Embryonic facial prominence (tissue), 1 donor: Measurements from ENCODE around the gene CTF1.
A peak's percentile ranks its signal among the peaks of the same experiment; 100 is the strongest.
"Not testable (repeated sequence)": the region's sequence is repeated elsewhere in the genome, so short reads cannot be mapped to it uniquely, and the experiment has no call there.

Experiments used
- DNase-seq: peaks from one replicate; pipeline ENCODE4 v3.0.0-alpha.2; 2016; ENCODE audit errors: extremely low spot score

The CTF1 gene, protein sequence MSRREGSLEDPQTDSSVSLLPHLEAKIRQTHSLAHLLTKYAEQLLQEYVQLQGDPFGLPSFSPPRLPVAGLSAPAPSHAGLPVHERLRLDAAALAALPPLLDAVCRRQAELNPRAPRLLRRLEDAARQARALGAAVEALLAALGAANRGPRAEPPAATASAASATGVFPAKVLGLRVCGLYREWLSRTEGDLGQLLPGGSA

DNA sequence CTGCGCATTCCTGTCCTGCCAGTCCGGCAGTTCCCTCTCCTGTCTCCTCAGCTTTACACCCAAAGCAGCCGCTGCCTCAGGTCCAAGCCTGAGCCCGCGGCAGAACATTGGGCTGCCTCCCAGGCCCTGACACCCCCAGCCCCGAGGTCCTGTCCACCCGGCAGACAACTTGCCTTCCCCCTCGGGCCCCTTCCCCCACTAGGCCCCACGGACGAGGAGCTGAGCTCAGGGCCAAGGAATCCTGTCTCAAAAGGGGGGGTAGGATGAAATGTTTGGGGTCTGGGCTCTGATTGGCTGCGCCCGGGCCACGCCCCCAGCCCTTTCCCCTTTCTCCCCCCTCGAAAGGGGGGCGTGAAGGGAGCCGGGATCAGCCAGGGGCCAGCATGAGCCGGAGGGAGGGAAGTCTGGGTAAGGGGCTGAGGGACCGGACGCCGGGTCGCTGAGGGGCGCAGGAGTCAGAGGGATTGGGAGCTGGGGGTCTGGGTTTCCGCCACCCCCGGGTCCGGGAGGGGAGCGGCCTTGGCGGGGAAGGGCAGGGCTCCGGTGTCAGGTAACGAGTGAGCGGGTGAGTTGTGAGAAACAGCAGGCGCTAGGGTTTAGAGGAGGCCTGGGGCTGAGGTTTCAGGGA is at the start of gene CTF1:
TSS of gene CTF1 (plus strand) at position 354 of the 628 bp plus-strand sequence. CDS start at position 384, 30 bp downstream.
- DNase-seq = peak; percentile 79

- DNase-seq = no peak
Measured at GRCh38 chr16:30846649-30847402, 49.6 kb upstream of the CTF1 start.

GRCh38 chr16:30850246-30850645 is 46.2 kb upstream of the CTF1 start:
- no peak for DNase-seq

- DNase-seq = no peak
Measured at GRCh38 chr16:30853758-30854157, 42.7 kb upstream of the CTF1 start.

GRCh38 chr16:30858111-30858495 is 38.3 kb upstream of the CTF1 start:
- no peak for DNase-seq

DNA sequence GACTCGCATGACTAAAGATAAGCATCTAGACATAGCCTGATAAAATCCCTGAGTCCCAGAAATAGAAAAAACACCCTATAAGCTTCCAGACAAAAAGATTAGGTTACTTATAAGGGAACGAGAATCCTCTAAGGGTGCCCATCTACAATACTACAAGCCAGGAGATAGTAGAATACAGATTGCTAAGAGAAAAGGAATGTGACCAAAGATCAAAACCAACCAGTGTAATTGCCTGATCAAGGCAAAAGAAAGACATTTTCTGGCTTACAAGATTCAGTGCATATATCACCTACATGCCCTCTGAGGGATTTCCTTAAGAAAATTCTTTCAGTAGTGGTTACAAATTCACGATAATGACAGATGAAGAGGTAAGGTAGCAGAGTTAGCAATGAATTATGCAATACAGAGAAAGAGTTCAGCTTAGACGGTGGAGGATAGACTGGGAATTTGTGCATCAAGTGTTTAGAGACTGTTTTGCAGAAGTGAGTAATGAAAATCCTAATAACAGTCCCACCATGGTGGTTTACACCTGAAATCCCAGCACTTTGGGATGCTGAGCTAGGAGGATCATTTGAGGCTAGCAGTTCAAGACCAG is 37.5 kb upstream of the CTF1 start:
- no peak for DNase-seq

DNA sequence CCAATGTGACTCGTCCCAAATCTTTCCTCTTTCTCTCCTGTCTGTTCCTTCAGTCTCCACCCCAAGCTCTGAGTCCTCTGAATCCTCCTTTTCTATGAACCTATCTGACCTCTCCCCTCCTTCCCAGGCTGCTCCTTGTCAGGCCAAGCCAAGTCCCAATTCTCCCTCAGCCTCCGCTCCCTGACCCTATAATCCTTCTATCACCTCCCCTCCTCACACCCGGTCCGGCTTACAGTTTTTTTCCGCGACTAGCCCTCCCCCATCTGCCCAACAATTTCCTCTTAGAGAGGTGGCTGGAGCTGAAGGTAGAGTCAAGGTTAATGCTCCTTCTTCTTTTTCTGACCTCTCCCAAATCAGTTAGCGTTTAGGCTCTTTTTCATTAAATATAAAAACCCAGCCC is 35.7 kb upstream of the CTF1 start:
- DNase-seq = not testable (repeated sequence)

DNA sequence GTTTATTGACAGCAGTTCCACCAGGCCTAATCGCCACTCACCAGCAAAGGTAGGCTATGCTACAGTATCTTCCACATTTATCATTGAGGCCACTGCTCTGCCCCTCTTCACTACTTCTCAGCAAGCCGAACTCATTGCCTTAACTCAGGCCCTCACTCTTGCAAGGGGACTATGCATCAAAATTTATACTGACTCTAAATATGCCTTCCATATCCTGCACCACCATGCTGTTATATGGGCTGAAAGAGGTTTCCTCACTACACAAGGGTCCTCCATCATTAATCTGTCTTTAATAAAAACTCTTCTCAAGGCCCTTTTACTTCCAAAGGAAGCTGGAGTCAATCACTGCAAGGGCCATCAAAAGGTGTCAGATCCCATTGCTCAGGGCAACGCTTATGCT is 33.2 kb upstream of the CTF1 start:
- not testable (repeated sequence) for DNase-seq

- no peak for DNase-seq
Measured at GRCh38 chr16:30866031-30866430, 30.4 kb upstream of the CTF1 start.

- no peak for DNase-seq
Measured at GRCh38 chr16:30867747-30868146, 28.7 kb upstream of the CTF1 start.

GRCh38 chr16:30870904-30871303 is 25.5 kb upstream of the CTF1 start:
- DNase-seq = no peak

- DNase-seq = no peak
Measured at GRCh38 chr16:30874244-30874820, 22.1 kb upstream of the CTF1 start.

DNA sequence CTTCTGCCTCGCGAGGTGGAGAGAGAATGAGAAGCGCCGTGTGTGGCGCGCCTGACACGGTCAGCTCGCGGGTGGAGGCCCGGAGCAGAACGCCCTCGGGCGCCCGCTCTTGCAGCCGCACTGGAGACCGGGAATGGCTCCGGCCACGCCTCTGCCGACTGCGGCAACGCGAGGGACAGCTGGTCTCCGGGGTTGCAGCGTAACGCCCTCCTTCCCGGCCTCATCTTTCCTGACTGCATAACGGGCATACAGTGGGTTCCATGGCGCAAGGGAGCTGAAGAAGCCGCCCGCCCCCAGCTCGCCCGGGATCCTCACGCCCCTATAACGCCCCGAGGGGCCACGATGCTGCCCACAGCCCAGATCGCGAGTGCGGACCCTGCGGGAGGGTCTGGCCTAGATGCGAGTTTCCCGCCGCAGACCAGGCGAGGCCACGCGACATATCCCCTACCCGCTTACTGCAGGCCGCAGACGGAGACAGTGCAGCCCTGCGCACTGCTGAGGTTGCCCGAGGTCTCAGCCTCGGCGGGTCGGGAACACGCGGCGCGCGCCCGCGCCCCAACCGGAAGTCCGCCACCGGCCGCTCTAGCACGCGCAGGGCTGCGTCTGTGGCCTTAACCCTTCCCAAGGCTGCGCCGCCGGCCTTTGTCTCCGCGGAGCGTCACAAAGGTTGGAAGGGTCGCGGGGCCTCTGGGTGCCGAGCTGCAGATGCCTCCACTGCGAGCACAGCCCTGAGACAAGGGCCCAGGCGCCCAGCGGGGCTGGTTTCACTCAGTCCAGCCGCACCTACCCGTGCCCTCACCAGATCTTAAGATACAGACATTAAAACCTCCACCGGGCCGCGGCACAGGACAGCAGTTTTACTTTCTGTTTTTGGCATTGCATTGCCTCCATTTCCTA is 21.3 kb upstream of the CTF1 start:
- DNase-seq = peak; percentile 80

GRCh38 chr16:30875871-30876801 is 20.3 kb upstream of the CTF1 start:
- DNase-seq = peak; percentile 7

GRCh38 chr16:30876867-30877266 is 19.5 kb upstream of the CTF1 start:
- no peak for DNase-seq

- DNase-seq = no peak
Measured at GRCh38 chr16:30882429-30883310, 13.7 kb upstream of the CTF1 start.

DNA sequence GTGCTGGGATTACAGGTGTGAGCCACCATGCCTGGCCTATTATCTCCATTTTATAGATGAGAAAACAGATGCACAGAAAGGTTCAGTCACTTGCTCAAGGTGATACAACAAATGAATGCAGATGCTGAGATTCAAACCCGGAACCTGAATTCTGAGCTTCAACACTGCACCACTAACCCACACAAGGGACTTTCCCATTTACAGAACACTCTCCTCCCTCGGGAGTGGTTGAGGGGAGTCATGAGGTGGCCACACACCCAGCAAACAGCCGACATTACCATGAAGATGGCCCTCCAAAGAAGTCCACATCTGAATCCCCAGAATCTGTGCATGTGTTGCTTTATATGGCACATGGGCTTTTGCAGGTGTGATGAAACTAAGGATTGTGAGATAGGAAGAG is 11.7 kb upstream of the CTF1 start:
- DNase-seq = no peak

DNA sequence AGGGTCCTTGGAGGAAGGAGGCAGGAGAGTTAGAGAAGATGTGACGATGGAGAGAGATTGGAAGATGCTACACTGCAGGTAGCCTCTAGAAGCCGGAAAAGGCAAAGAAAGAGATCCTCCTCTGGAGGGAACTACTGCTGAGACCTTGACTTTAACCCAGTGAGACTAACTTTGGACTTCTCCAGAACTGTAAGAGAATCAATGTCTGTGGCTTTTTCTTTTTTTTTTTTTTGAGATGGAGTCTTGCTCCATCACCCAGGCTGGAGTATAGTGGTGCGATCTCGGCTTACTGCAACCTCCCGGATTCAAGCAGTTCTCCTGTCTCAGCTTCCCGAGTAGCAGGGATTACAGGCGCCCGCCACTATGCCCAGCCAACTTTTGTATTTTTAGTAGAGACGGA is 11.2 kb upstream of the CTF1 start:
- no peak for DNase-seq

DNA sequence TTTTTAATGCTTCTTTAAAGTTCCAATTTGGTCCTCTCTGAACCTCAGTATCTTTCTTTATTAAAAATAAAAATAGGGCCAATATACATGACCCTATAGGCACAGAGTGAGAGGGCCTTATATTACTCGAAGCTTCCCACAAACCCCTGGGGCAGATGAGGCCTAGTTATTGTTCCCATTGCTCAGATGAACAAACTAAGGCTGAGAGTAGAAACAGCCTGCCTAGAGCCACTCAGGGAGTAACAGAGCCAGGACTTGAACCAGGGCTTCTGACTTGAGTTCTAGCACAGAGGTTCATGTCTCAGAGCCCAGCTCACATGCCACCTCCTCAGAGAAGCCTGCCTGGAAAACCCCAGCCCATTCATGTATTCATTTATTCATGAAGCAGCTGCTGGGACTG is 10.3 kb upstream of the CTF1 start:
- DNase-seq = no peak
